ENCODE measurements around the gene MARCHF2.

The MARCHF2 gene

GRCh38 chr19:8392017-8392591, 21.0 kb upstream of the MARCHF2 start:
- no peak for TF ChIP-seq ZFX (IDR thresholded peaks at IDR 0.05; ENCODE audit: borderline replicate concordance)
- TF ChIP-seq CTCF (IDR thresholded peaks at IDR 0.05), result no peak
- peak overlapping the region; percentile 99 for H3K27ac ChIP-seq

- peak overlapping the region; percentile 91 for H3K27ac ChIP-seq
- TF ChIP-seq CTCF (IDR thresholded peaks at IDR 0.05), result no peak
- no peak for TF ChIP-seq ZFX (IDR thresholded peaks at IDR 0.05; ENCODE audit: borderline replicate concordance)
Observed at GRCh38 chr19:8393192-8393870, 19.8 kb upstream of the MARCHF2 start.

- peak overlapping the region; percentile 91 for H3K27ac ChIP-seq
- TF ChIP-seq ZFX (IDR thresholded peaks at IDR 0.05; ENCODE audit: borderline replicate concordance) (no peak), CTCF (IDR thresholded peaks at IDR 0.05) (no peak)
Observed at GRCh38 chr19:8393871-8394250, 19.2 kb upstream of the MARCHF2 start.

- TF ChIP-seq CTCF (IDR thresholded peaks at IDR 0.05) (no peak), ZFX (IDR thresholded peaks at IDR 0.05; ENCODE audit: borderline replicate concordance) (no peak)
- H3K27ac ChIP-seq, result peak overlapping the region; percentile 91
Observed at GRCh38 chr19:8395621-8396082, 17.5 kb upstream of the MARCHF2 start.

- peak overlapping the region; percentile 91 for H3K27ac ChIP-seq
Observed at GRCh38 chr19:8396185-8396562, 16.9 kb upstream of the MARCHF2 start.

GRCh38 chr19:8396563-8397203, 16.4 kb upstream of the MARCHF2 start:
- TF ChIP-seq CTCF (IDR thresholded peaks at IDR 0.05) (peak; percentile 84), ZFX (IDR thresholded peaks at IDR 0.05; ENCODE audit: borderline replicate concordance) (no peak)
- H3K27ac ChIP-seq, result peak overlapping the region; percentile 91

More at GRCh38 chr19:8396185-8396562, 16.9 kb upstream of the MARCHF2 start:
- no peak for TF ChIP-seq ZFX (IDR thresholded peaks at IDR 0.05; ENCODE audit: borderline replicate concordance)

- peak overlapping the region; percentile 91 for H3K27ac ChIP-seq
- TF ChIP-seq CTCF (IDR thresholded peaks at IDR 0.05) (no peak), ZFX (IDR thresholded peaks at IDR 0.05; ENCODE audit: borderline replicate concordance) (no peak)
Observed at GRCh38 chr19:8397271-8397670, 15.8 kb upstream of the MARCHF2 start.
